ENCODE results near the gene IER3IP1. TPM values are rescaled to one million over a fixed set of nuclear protein-coding genes. Genes with fewer than 3 reads are reported as not detected.
A peak's percentile ranks its signal among the peaks of the same experiment; 100 is the strongest.
"Not testable (repeated sequence)": the region's sequence is repeated elsewhere in the genome, so short reads cannot be mapped to it uniquely, and the experiment has no call there.

Gene IER3IP1, protein sequence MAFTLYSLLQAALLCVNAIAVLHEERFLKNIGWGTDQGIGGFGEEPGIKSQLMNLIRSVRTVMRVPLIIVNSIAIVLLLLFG
- 10 to 100 TPM; 22.9 to 32.4 (median 25.3) TPM for polyA plus RNA-seq (ENCODE audit: insufficient read depth in 1 of 5, insufficient read length in 5 of 5, low replicate concordance in 1 of 5)
- long read RNA-seq, donor 1, transcript IER3IP1-201 (3 exons, 3,689 nt): major isoform, 77 of 96 reads
- long read RNA-seq, donor 1, partial matches to known transcripts: 16 of 96 reads
- long read RNA-seq, donor 1, other reads (novel, unspliced or antisense): 0 of 96 reads
- long read RNA-seq, donor 2, transcript IER3IP1-201 (3 exons, 3,689 nt): major isoform, 42 of 53 reads
- long read RNA-seq, donor 2, partial matches to known transcripts: 11 of 53 reads
- long read RNA-seq, donor 2, other reads (novel, unspliced or antisense): 0 of 53 reads
- long read RNA-seq, donor 3, transcript IER3IP1-201 (3 exons, 3,689 nt): major isoform, 59 of 76 reads
- long read RNA-seq, donor 3, transcript IER3IP1-202 (2 exons, 832 nt): minor isoform, 5 of 76 reads
- long read RNA-seq, donor 3, partial matches to known transcripts: 12 of 76 reads
- long read RNA-seq, donor 3, other reads (novel, unspliced or antisense): 0 of 76 reads
- long read RNA-seq, donor 4, transcript IER3IP1-201 (3 exons, 3,689 nt): major isoform, 35 of 47 reads
- long read RNA-seq, donor 4, partial matches to known transcripts: 12 of 47 reads
- long read RNA-seq, donor 4, other reads (novel, unspliced or antisense): 0 of 47 reads
- long read RNA-seq, donor 5, transcript IER3IP1-201 (3 exons, 3,689 nt): major isoform, 93 of 117 reads
- long read RNA-seq, donor 5, partial matches to known transcripts: 23 of 117 reads
- long read RNA-seq, donor 5, other reads (novel, unspliced or antisense): 0 of 117 reads
- long read RNA-seq, donor 6, transcript IER3IP1-201 (3 exons, 3,689 nt): major isoform, 70 of 80 reads
- long read RNA-seq, donor 6, partial matches to known transcripts: 10 of 80 reads
- long read RNA-seq, donor 6, other reads (novel, unspliced or antisense): 0 of 80 reads
- long read RNA-seq, donor 7, transcript IER3IP1-201 (3 exons, 3,689 nt): major isoform, 55 of 60 reads
- long read RNA-seq, donor 7, partial matches to known transcripts: 5 of 60 reads
- long read RNA-seq, donor 7, other reads (novel, unspliced or antisense): 0 of 60 reads
- long read RNA-seq, donor 8, transcript IER3IP1-201 (3 exons, 3,689 nt): major isoform, 32 of 32 reads
- long read RNA-seq, donor 8, partial matches to known transcripts: 0 of 32 reads
- long read RNA-seq, donor 8, other reads (novel, unspliced or antisense): 0 of 32 reads

DNA sequence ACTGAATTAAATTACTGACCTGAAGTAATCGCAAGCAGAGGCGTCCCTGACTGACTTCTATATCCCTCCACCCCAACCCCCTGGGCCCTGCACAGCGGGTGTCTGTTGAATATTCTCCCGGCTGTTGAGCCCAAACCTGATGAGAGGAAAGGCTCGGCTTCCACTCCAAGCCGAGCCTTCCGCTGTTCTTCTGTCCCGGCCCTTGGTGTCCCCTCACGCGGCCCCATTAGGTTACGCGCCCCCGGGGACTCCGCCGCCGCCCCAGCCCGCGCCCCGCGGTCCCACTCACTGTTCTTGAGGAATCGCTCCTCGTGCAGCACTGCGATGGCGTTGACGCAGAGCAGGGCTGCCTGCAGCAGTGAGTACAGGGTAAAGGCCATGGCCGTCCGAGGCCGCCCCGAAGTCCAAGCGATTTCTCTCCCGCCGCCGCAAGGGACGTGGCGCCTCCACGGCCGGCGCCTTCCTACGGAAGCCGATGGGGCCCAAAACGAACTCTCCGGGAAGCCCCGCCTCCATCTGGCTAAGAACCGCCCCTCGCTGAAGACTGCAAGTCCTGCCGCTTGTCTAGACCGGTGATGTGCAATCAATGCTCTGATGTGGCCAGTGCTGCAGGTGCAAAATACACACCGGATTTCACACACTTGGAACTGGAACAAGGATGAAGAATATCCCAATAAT, at the start of gene IER3IP1:
Gene IER3IP1, minus strand, starts transcription at position 467 of the 678 bp plus-strand sequence. Its CDS starts 87 bp downstream, at position 380.
- peak; percentile 82 to 83 for DNase-seq

DNA sequence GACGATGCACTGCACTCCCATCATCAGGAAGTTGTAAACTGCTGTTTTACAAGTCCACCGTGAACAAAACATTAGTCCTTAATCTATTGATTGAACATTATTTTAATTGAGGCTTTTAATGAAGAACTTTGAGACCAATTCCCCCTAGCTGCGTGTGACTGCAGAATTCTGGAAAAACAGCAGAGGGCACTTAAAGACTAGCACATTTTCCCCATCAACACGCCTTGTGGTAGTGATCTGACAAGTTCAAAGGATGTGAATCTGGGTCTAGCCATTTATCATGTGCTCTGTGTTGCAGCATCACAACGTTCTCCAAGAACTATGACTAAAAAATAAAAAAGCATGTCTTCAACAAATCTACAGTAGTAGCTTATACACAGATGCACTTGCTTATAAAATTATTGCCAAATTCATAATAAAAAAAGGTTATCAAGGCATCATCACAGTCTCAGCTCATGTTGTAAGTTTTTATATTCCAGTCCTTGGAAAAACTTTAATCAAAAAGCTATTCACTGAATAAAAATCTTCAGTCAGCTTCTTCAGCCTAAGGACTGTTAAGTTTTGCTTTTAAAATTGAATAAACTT, 39.5 kb upstream of the IER3IP1 start:
- peak; percentile 10 to 25 for DNase-seq

DNA sequence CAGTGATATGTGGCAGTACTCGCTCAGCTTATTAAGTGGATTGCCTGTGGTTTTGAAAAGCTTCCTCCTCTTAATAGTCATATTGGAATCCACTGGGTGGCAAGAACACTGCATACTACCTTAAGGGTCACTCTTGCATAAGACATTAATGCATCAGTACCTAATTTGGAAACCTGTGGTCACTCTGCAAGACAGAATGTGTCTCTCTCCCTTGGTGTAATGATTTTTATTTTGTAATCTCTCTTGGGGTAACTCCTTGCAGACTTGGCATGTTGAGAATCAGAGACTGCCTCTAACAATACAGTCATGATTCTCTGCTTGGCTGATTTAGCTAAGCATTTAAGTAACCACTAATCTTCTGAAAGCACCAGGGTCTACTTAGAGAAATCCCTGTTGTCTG, 33.0 kb upstream of the IER3IP1 start:
- DNase-seq: no peak

DNA sequence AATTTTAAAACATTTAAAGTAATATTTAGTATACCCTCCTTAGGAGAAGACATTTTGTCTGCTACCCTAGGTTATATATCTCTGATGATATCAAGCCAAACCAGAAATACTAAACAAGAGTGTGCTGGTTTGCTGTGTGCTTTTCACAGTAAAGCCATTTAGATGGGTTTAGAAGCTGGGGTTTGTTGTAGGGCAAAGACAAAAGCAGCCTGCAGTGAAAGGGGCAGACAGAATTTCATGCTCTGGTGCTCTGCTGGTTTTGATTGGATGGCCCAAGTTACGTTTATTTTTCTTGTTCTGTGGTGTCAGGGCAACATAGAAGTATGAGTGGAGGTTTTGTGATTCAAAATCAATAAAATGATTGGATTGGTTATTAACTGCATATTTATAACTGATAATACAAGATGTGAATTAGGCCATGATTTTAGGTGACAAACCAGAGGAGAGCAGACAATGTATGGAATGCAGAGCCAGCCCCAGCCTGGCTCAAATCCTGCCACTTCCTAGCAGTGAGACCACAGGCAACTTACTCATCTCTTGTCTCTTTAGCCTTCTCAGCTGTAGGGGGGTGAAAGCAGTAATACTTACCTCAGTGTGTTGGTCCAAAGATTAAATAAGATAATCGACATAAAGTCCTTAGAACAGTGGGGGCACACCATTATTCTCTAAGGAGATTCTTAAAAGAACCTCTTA, 30.9 kb upstream of the IER3IP1 start:
- DNase-seq: no peak

DNA sequence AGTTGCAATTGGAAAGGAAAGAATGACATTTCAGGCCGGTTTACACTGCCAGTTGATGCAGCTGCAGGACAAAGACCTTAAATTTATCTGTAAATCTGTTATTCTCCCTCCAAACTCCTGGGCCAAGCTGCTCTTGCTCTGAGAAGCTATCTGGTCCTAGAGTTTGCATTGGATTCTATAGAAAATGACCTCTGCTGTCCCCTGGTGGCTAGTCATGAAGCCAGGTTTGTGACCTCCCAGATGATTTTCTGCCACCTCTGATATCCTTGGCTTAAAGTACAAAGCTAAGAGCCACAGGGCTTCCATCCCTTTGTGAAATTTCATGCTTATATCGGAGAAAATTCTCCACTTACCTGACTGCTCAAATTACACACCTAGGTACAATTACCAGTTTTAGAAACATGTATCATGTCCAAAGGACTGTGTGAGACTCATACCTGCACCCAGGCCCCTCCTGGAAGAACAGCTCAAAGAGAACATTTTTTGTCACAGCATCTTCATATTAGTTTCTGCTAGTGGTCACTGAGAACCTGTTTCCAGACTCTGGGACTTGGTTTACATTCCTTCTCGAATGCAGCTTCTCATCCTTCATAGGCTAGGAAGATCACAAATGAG, 28.9 kb upstream of the IER3IP1 start:
- peak in 1 of 2 donors; percentile 21 for DNase-seq

DNA sequence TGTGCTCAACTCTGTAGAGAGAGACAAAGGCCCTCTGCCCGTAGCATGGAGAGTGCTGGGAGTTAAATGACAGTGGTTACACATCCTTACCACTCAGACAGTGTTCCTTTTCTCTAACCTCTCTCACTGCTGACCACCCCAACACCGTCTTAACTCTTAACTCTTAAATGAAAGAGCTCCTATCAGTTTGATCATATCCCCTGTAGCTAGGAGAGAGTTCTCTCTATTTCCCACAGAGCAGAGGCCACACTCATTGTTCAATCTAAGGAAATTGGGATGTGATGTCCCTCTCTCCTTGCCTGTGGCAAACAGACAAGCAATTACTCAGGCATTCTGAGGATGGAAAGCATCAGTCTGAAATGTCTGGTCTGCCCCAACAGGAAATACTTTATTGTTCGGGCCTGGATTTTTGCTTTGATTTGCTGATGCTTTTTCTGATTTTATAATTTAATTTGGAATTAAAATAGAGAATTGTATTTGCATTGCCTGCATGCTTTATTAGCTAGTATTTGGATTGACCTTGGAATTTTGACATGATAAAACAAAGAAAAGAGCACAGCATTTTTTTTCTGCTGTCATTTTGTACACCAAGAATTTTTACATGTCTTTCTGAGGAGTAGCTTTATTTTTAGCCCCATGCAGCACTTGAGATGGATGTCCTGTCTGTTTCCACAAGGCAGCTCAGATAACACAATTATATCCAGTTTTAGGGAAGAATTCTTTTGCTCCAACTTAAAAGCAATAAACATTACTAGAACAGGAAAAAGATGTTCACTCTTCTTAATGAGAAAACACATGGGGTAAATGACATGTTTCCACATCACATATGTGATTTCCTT, 27.7 kb upstream of the IER3IP1 start:
- no peak for DNase-seq

DNA sequence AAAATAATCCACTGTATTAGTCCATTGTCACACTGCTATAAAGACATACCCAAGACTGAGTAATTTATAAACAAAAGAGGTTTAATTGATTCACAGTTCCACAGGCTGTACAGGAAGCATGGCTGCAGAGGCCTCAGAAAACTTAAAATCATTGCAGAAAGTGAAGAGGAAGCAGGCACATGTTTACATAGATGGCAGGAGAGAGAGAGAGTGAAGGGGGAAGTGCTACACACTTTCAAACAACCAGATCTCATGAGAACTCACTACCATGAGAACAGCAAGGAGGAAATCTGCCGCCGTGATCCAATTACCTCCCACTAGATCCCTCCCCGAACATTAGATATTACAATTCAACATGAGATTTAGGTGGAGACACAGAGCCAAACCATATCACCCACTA, 19.8 kb upstream of the IER3IP1 start:
- DNase-seq: not testable (repeated sequence)

DNA sequence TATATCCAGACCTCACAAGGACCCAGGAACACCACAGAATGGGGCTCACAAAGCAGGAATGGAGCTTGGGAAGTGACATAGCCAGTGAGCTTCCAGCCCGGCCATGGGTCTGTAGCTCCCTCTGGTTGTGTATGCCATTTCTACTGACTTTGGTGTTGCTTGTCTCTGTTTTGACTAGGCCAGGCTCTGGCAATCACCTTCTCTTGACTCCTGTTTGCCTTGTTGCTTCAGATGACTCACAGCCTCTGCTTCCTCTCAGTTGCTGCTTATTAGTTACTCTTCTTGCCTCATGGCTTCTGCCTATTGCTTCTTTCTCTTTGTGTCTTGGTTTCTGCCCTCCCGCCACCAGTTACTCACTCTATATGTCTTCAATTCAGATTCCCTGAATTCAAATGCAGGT, 15.8 kb upstream of the IER3IP1 start:
- no peak for DNase-seq

DNA sequence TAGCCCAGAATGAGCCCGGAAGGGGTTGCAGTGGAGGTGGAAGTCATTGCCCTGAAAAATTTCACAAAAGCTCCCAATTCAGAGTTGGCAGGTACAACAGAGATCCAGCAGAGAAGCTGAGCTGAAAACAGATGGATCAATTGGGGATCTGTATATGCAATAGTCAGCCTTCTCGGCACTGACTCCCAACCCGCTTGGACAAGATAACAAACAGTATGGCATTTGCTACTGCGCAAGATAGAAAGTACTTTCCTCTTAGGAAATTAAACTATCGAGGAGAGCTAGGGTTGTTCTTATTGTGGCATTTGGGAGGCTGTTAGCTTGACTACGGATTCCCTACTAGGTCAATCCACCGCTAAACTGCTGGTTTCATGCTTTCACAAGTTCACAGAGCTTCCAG, 11.6 kb upstream of the IER3IP1 start:
- no peak for DNase-seq

DNA sequence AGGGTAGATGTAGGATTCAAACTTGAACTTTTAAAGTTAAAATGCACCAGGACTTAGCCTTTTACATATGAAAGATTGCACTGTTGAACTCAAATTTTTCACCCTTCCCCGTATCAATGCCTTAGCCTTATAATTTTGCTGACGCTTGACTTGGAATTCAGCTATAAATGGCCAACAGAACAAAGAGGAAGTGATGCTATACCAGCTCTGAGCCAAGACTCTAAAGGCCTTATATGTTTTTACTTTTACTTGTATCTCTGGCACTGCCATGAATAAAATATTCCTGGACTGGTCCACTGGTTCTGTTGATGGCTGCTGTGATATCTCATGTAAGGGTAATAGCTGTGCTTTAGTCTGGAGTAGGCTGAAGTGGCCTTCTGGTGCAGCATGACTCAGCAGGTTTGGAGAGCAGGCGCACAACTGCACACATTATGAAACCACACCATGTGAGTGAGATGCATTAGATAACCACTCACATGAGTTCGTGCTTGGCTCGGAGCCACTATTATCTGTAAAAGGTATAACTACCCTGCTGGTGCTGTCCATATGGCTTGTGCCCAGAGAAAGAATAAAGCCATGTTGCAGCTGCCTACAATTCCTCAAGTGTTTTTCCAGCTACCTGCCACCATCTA, 8.4 kb upstream of the IER3IP1 start:
- DNase-seq: no peak

DNA sequence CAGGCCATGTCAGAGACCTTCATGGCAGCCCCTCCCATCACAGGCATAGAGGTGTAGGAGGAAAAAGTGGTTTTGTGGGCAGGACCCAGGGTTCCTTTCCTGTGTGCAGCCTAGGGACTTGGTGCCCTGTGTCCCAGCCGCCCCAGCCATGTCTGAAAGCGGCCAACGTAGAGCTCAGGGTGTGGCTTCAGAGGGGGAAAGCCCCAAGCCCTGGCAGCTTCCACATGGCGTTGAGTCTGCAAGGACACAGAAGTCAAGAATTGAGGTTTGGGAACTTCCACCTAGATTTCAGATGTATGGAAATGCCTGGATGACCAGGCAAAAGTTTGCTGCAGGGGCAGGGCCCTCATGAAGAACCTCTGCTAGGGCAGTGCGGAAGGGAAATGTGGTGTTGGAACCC, 6.0 kb upstream of the IER3IP1 start:
- not testable (repeated sequence) for DNase-seq

DNA sequence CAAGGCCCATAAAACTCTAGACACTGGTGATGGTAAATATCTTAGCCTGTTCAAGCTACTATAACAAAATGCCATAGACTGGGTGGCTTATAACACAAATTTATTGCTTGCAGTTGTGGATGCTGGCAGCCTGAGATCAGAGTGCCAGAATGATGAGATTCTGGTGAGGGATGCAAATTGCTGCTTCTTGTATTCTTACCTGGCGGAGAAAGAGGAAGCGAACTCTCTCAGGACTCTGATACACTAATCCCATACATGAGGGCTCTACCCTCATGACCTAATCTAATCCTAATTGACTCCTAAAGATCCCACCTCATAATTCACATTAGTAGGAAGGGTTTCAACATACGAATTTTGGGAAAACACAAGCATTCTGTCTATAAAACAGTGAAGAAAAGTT, 4.6 kb upstream of the IER3IP1 start:
- DNase-seq: no peak

DNA sequence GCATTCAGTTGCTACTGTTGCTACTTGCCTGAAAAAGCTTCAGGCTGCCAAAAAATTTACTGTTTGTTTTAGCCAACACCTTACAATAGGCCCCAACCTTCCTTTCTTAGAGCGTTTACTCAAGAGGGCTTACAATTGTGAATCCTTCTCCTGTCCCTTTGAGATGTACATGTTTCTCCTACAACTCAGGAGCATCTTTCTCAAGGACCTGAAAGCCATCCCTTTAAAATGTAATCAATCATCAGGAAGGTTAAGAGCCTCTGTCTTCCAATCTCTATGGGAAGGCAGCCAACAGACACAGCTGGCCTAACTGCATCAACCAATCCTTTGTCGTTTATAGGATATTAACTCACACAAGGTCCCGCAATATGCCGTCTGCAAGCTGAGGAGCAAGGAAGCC, 3.4 kb upstream of the IER3IP1 start:
- DNase-seq: no peak

DNA sequence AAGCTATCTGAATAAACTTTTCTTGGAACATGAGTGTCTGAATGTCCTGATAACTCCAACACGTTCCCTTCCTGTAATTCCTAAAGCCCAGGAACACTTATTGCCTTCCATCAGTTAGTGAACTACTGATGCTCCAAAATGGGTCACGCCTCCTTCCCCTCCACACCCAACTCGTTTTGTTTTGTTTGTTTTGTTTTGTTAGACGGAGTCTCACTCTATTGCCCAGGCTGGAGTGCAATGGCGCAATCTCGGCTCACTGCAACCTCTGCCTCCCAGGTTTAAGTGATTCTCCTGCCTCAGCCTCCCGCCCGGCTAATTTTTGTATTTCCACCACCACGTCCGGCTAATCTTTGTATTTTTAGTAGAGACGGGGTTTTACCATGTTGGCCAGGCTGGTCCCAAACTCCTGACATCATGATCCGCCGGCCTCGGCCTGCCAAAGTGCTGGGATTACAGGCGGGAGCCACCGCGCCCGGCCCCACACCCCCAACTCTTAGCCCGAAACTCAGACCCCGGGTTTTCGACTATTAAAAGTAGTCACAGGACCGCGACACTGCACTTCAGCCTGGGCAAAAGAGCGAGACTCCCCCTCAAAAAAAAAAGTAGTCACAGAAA, 774 bp downstream of the IER3IP1 start:
- DNase-seq: no peak

DNA sequence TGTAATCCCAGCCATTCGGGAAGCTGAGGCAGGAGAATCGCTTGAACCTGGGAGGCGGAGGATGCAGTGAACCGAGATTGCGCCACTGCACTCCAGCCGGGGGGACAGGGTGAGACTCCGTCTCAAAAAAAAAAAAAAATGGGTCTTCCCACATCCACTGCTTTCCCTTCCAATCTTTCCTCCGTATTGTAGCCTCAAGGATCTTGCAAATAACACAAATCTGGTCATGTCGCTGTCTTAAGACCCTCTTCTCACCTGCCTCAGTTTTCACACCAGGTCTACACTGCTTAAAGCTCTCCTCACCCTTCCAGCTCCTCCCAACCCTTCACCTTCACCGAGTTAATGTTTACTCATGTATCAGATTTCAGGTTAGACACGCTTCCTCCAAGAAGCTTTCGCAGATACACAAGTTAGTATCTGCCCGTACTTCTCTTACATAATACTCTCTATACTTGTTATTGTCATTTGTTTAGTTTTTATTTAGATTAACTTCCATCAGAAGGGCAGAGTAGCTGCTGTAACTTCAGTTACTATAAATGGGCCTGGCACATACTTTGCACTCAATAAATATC, 1.5 kb downstream of the IER3IP1 start:
- DNase-seq: no peak

DNA sequence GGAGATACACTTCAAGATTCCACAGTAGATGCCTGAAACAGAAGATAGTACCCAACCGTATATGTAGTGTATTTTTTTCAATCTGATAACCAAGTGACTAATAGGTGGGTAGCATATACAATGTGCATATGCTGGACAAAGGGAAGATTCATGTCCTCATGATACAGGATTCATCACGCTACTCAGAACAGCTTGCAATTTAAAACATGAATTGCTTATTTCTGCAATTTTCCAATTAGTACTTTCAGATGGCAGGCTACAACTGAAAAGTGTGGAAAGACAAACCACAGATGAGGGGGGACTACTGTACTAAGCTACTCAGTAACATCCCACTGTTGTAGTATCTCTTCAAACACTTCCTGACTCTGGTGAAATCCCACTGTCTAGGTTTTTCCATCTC, 3.7 kb downstream of the IER3IP1 start:
- no peak for DNase-seq

DNA sequence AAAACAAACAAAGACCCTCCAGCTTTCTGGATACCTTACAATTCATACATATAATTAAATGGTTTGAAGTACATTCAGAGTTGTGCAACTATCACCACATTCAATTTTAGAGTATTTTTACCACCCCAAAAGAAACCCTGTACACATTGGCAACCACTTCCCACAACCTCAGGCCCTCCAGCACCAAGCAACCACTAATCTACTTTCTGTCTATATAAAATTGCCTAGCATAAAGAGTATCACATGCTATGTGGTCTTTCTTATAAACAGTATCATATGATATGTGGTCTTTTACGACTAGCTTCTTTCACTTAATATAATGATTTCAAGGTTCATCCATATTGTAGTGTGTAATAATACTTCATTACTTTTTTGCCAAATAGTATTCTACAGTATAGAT, 7.3 kb downstream of the IER3IP1 start:
- DNase-seq: no peak

All from right lung (tissue), 10 donors.